Suprapubic skin (tissue), 4 donors: ENCODE results near the gene KPNA4.

Source experiments
- POLR2A ChIP-seq, 2 donors: fragments of 450-650 bp; IDR thresholded peaks; one replicate each; pipeline ENCODE4 v1.6.1; 2017; ENCODE audit warnings: antibody characterized with exemption in 2 of 2, mild to moderate bottlenecking in 2 of 2, moderate library complexity in 2 of 2
- POLR2AphosphoS5 ChIP-seq, 3 donors: sonication (generic); formaldehyde crosslinking; IDR thresholded peaks; one replicate each; pipeline ENCODE4 v1.6.1; 2017; ENCODE audit warnings: antibody characterized with exemption in 3 of 3

GRCh38 chr3:160474416-160474838 lies 90.9 kb downstream of the KPNA4 start:
- TF ChIP-seq POLR2A (IDR thresholded peaks at IDR 0.05): no peak
- no peak for TF ChIP-seq POLR2AphosphoS5 (IDR thresholded peaks at IDR 0.05)
